Lower leg skin (tissue), 4 donors: ENCODE results near the gene NEK2. TPM values are rescaled to one million over a fixed set of nuclear protein-coding genes. Genes with fewer than 3 reads are reported as not detected.
"Not testable (repeated sequence)": the region's sequence is repeated elsewhere in the genome, so short reads cannot be mapped to it uniquely, and the experiment has no call there.

Experiments
- DNase-seq, 2 donors: peaks; one replicate each; pipeline ENCODE4 v3.0.0-alpha.2; 2019; ENCODE audit warnings: low spot score in 2 of 2
- H3K4me3 ChIP-seq: fragments of 200-600 bp; sonication (generic); 2 replicates; pipeline ENCODE4 v1.5.1; 2017; ENCODE audit warnings: mild to moderate bottlenecking, low read depth; ENCODE audit not compliant: poor library complexity, severe bottlenecking
- POLR2A ChIP-seq, 2 donors: fragments of 450-650 bp; IDR thresholded peaks; one replicate each; pipeline ENCODE4 v1.6.1; 2016 to 2017; ENCODE audit warnings: antibody characterized with exemption in 2 of 2, mild to moderate bottlenecking in 1 of 2, moderate library complexity in 1 of 2
- WGBS, 2 donors: methylation state at CpG; one replicate each; pipeline ENCODE4 v1.1.5; 2018; 5-methylcytosine and 5-hydroxymethylcytosine counted together
- intact Hi-C: fragments of 100-400 bp; cut with DNase I; formaldehyde crosslinking; loops from one replicate; pipeline ENCODE4 v1.15.0; 2023; ENCODE audit warnings: low total_unique reads
- total RNA-seq, 4 donors: library from RNA; depleted of rRNA; stranded (reverse); fragments of >200 nt; gene quantifications; one replicate each; pipeline ENCODE4 v1.1.0, GENCODE V29; 2016
- TF ChIP-seq, protein P1 (sequence below), 3 donors: fragments of 450-650 bp; IDR thresholded peaks; one replicate each; pipeline ENCODE4 v1.5.1; 2016; ENCODE audit warnings: antibody characterized with exemption in 3 of 3, mild to moderate bottlenecking in 3 of 3, moderate library complexity in 2 of 3

The NEK2 gene
- total RNA-seq, 4 donors from 2014 or later: 1.5 to 3.7 (median 2.7) TPM; not detected in 1

DNA sequence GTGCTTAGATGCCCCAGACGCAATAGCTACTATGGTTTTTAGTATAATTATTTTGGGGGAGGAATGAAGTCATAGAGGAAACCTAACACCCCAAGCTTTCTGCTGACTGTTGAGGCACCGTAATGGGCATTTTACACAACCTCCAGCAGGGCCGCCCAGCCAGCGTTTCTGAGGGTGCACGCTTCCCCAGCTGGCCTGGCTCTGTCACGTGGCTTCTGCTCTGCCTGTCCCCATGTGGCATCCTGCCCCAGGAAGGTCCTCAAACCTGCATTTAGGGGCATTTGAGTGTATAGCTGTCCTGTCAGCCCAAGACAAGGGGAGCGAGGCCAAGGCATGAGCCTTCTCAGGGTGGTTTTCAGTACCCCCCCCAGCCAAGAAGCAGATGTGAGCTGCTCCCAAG, 10.4 kb upstream of the NEK2 start:
- DNase-seq: no peak
- TF ChIP-seq, protein P1, sequence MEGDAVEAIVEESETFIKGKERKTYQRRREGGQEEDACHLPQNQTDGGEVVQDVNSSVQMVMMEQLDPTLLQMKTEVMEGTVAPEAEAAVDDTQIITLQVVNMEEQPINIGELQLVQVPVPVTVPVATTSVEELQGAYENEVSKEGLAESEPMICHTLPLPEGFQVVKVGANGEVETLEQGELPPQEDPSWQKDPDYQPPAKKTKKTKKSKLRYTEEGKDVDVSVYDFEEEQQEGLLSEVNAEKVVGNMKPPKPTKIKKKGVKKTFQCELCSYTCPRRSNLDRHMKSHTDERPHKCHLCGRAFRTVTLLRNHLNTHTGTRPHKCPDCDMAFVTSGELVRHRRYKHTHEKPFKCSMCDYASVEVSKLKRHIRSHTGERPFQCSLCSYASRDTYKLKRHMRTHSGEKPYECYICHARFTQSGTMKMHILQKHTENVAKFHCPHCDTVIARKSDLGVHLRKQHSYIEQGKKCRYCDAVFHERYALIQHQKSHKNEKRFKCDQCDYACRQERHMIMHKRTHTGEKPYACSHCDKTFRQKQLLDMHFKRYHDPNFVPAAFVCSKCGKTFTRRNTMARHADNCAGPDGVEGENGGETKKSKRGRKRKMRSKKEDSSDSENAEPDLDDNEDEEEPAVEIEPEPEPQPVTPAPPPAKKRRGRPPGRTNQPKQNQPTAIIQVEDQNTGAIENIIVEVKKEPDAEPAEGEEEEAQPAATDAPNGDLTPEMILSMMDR (IDR thresholded peaks at IDR 0.05): no peak
- no peak for TF ChIP-seq POLR2A (IDR thresholded peaks at IDR 0.05)
- 81 to 89% methylated on average over 7 of the region's 7 CpGs for WGBS, 2 donors
- intact Hi-C loops: no loop called here
- H3K4me3 ChIP-seq: no peak overlapping the region

DNA sequence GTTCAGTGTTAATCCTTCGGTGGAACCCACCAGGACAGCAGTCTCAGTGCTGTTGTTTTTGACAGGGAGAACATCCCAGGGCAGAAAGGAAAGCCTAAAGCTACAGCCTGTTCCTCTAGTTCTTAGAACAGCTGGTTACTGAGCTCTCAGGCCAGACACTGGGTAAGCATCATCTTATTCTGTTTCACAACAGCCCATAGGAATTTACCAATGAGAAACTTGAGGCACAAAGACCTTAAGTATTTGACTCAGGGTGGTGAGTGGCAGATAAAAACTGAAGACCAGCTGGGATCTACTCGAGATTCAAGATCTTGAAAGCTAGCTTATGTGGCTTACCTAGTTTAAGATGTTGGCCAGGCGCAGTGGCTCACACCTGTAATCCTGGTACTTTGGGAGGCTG, 9.4 kb upstream of the NEK2 start:
- 87 to 95% methylated on average over 3 of the region's 3 CpGs for WGBS, 2 donors
- H3K4me3 ChIP-seq: no peak overlapping the region
- DNase-seq: no peak
- no peak for TF ChIP-seq POLR2A (IDR thresholded peaks at IDR 0.05)
- TF ChIP-seq, protein P1 (IDR thresholded peaks at IDR 0.05): no peak
- intact Hi-C loops: no loop called here

DNA sequence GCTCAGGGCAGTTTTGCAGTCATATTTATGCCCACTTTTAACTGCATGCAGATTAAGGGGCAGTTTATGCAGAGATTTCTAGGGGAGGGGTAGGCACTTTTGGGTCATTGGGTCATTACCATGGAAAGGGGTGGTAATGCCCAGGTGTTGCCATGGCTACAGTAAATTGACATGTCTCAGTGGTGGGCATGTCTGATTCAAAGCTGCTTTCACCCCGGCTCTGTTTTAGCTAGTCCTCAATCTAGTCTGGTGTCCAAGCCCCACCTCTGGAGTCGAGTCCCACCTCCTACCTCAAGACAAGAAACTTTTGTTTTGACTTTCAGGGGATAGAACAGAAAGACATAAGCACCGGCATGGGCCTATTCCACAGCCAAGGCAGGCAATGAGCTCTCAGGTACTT, 8.9 kb upstream of the NEK2 start:
- WGBS, 2 donors: 69 to 76% methylated on average over 3 of the region's 3 CpGs

DNA sequence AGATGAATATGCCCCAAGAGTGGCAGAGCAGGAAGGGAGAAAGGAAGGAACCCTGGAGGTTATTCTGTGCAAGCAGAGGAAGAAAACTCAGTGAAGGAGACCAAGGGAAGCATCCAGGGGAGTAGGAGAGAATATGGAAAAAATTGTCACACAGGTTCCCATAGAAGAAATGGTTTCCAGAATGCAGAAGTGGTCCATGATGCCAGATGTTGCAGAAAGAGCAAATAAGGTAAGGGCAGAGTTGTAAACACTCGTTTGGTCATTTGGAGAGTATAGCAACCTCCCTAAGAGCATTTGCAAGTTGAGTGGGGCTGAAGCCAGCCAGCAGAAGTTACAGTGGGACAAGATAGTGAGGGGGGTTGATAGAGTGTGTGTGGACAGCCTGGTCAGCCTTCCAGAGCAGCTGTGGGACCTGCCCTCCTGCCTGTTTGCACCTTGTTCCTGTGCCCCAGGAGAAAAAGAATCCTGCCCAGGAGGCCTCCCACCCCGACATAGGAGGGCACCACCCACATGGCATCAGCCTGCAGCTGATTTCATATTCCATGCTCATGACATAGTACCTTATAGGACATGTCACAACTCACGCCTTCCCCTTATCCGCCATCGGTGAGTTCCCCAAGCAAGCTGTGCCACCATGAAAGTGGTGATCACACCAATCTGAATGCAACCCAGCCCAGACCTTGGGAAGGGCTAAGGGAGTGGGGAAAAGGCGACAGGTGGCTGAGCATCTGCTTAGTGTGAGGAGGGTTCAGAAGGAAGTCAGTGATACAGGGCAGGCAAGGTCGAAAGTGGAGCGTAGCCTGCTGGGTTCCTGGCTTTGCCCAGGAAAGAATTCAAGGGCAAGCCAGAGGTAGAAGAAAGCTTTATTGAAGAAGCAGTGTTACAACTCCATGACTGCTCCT, 8.2 kb upstream of the NEK2 start:
- no peak overlapping the region for H3K4me3 ChIP-seq
- WGBS, 2 donors: 85 to 89% methylated on average over 8 of the region's 8 CpGs
- intact Hi-C loops: no loop called here
- DNase-seq: no peak
- no peak for TF ChIP-seq POLR2A (IDR thresholded peaks at IDR 0.05)
- TF ChIP-seq, protein P1 (IDR thresholded peaks at IDR 0.05): no peak

More for the DNA sequence above, 8.9 kb upstream of the NEK2 start:
- TF ChIP-seq POLR2A (IDR thresholded peaks at IDR 0.05): no peak
- TF ChIP-seq, protein P1 (IDR thresholded peaks at IDR 0.05): no peak
- DNase-seq: no peak
- no peak overlapping the region for H3K4me3 ChIP-seq
- intact Hi-C loops: no loop called here

DNA sequence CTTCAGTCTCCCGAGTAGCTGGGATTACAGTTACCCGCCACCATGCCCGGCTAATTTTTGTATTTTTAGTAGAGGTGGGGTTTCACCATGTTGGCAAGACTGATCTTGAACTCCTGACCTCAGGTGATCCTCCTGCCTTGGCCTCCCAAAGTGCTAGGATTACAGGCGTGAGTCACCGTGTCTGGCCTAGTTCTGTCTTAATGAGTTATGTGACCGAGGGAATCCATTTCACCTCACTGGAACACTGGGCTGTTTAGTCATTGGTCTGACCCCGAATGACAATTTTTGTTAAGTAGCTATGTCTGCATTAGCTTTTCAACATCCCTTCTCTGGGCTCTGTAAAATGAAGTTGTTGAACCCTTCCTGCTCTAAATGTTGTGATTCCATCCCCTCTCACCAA, 6.8 kb upstream of the NEK2 start:
- DNase-seq, H3K4me3 ChIP-seq, intact Hi-C loops: not testable (repeated sequence)
- 94 to 98% methylated on average over 7 of the region's 7 CpGs for WGBS, 2 donors

DNA sequence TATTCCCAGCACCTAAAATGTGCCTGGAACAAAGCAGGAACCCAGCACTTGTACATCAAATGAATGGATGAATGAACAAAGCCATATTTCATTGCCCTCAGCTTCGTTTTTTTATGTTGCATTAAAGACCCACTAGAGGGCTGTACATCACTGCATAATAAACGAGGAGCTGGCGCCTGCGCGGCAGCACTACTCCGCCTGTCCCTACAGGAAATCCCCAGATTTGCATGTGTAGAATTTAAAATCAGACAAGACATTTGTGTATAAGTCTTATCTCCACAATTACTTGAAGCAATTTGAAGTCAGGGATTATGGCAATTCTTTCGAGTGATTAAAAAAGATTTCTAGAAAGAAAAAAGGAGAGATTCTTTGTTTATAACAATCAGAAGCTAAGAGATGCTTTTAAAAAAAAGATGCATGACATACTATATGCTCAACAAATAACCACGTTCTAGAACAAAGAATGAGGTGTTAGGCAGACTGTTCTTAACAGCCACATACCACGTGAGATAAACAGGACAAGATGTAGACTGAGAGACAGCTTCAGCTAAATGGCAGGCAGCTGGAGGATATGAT, 5.4 kb upstream of the NEK2 start:
- 2 to 4% methylated on average over 9 of the region's 9 CpGs for WGBS, 2 donors
- no peak for TF ChIP-seq POLR2A (IDR thresholded peaks at IDR 0.05)
- TF ChIP-seq, protein P1 (IDR thresholded peaks at IDR 0.05): peak in 1 of 3 donors; percentile 70
- DNase-seq: peak in 1 of 2 donors; percentile 45
- no peak overlapping the region for H3K4me3 ChIP-seq
- intact Hi-C loops: no loop called here
